H1 (cell line): ENCODE results near the gene MSANTD7. TPM values are rescaled to one million over a fixed set of nuclear protein-coding genes. Genes with fewer than 3 reads are reported as not detected.
"Not testable (repeated sequence)": the region's sequence is repeated elsewhere in the genome, so short reads cannot be mapped to it uniquely, and the experiment has no call there.

Experiments
- CTCF ChIA-PET: fragments of 300-600 bp; sonication (Branson Sonifier 250); formaldehyde crosslinking; loops from one replicate; lab custom pipeline; 2021; ENCODE audit not compliant: partially characterized antibody; lab: Charles Lee
- POLR2A ChIA-PET: fragments of 300-600 bp; sonication (Branson Sonifier 250); formaldehyde crosslinking; loops from one replicate; lab custom pipeline; 2021; ENCODE audit warnings: inconsistent platforms; ENCODE audit not compliant: partially characterized antibody; lab: Charles Lee
- DNase-seq, 2 experiments: peaks; one replicate each; pipeline versions ENCODE4 v3.0.0 to v3.0.0-alpha.2; 2010 to 2022; ENCODE audit warnings: low spot score in 2 of 2, low read depth in 1 of 2, mixed read lengths in 1 of 2
- FAIRE-seq: peaks from 2 replicates; lab custom pipeline; 2011; peaks lifted over from hg19 to GRCh38; lab: Jason Lieb, UNC
- H2AFZ ChIP-seq: 2 replicates; pipeline ENCODE4 v1.8.1; 2012; ENCODE audit warnings: low read length, inconsistent platforms
- H2AK5ac ChIP-seq: 2 replicates; pipeline ENCODE4 v1.6.1; 2013; ENCODE audit warnings: low read depth, low read length
- H2BK120ac ChIP-seq: replicated peaks from 2 replicates; pipeline ENCODE3; 2013; ENCODE audit warnings: low read depth, low read length, inconsistent platforms
- H2BK12ac ChIP-seq: 2 replicates; pipeline ENCODE4 v1.6.1; 2013; ENCODE audit warnings: low read depth, low read length
- H2BK15ac ChIP-seq: 2 replicates; pipeline ENCODE4 v1.6.1; 2013; ENCODE audit warnings: low read length
- H2BK20ac ChIP-seq: 2 replicates; pipeline ENCODE4 v1.6.1; 2013; ENCODE audit warnings: low read length
- H2BK5ac ChIP-seq: 2 replicates; pipeline ENCODE4 v1.6.1; 2013; ENCODE audit warnings: low read depth, low read length
- H3K14ac ChIP-seq: 2 replicates; pipeline ENCODE4 v1.6.1; 2013; ENCODE audit warnings: inconsistent platforms; ENCODE audit not compliant: insufficient read length
- H3K18ac ChIP-seq: 2 replicates; pipeline ENCODE4 v1.6.1; 2013; ENCODE audit warnings: low read length; ENCODE audit errors: extremely low read depth
- H3K23ac ChIP-seq: 2 replicates; pipeline ENCODE4 v1.6.1; 2013; ENCODE audit warnings: inconsistent platforms; ENCODE audit not compliant: insufficient read length
- H3K23me2 ChIP-seq: 2 replicates; pipeline ENCODE4 v1.6.1; 2013; ENCODE audit warnings: low read depth, low read length
- H3K27ac ChIP-seq: 2 replicates; pipeline ENCODE4 v1.6.1; 2011; ENCODE audit warnings: low read depth, low read length, inconsistent platforms
- H3K27me3 ChIP-seq, 4 experiments: replicated peaks in 1 of 4; 1 replicate in 1 of 4; 2 replicates in 3 of 4; pipeline versions ENCODE4 v1.6.1 to v1.8.1; 2011 to 2013; ENCODE audit warnings: low read length in 3 of 4, mild to moderate bottlenecking in 3 of 4, inconsistent platforms in 2 of 4, mixed read lengths in 2 of 4, moderate library complexity in 1 of 4; ENCODE audit not compliant: control insufficient read depth in 3 of 4, insufficient read depth in 3 of 4; ENCODE audit errors: extremely low read depth in 1 of 4
- H3K36me3 ChIP-seq, 4 experiments: 2 replicates each; pipeline versions ENCODE4 v1.6.1 to v1.8.1; 2011 to 2013; ENCODE audit warnings: mild to moderate bottlenecking in 4 of 4, low read length in 3 of 4, moderate library complexity in 2 of 4, control low read depth in 1 of 4, inconsistent platforms in 1 of 4; ENCODE audit not compliant: insufficient read depth in 4 of 4, control insufficient read depth in 2 of 4
- H3K4ac ChIP-seq: replicated peaks from 2 replicates; pipeline ENCODE3; 2013; ENCODE audit warnings: low read length, low read depth, mixed read lengths, inconsistent platforms; ENCODE audit not compliant: insufficient read length
- H3K4me1 ChIP-seq, 4 experiments: replicated peaks in 1 of 4; 1 replicate in 1 of 4; 2 replicates in 3 of 4; pipeline versions ENCODE4 v1.6.1 to v1.8.1; 2011 to 2013; ENCODE audit warnings: low read length in 3 of 4, inconsistent platforms in 2 of 4, mixed read lengths in 1 of 4; ENCODE audit not compliant: insufficient read depth in 4 of 4, control insufficient read depth in 3 of 4
- H3K4me2 ChIP-seq, 2 experiments: 2 replicates each; pipeline versions ENCODE4 v1.6.1 to v1.8.1; 2011 to 2013; ENCODE audit warnings: low read depth in 2 of 2, low read length in 2 of 2, control low read depth in 1 of 2, inconsistent platforms in 1 of 2, mild to moderate bottlenecking in 1 of 2; ENCODE audit not compliant: insufficient read depth in 1 of 2
- H3K4me3 ChIP-seq, 4 experiments: fragments of 200-600, 300-600 bp in 1 of 4; sonication (generic), shearing (Covaris generic), sonication (Bioruptor Twin) in 1 of 4; 2 replicates each; pipeline versions ENCODE4 v1.5.1 to v1.8.1; 2011 to 2016; ENCODE audit warnings: low read length in 4 of 4, low read depth in 3 of 4, control low read depth in 2 of 4, inconsistent platforms in 2 of 4, mild to moderate bottlenecking in 2 of 4, mixed read lengths in 1 of 4, moderate library complexity in 1 of 4; ENCODE audit not compliant: insufficient read depth in 2 of 4; ENCODE audit errors: extremely low read depth in 1 of 4
- H3K56ac ChIP-seq: replicated peaks from 2 replicates; pipeline ENCODE3; 2013; ENCODE audit warnings: low read depth, mild to moderate bottlenecking, mixed read lengths, low read length, inconsistent platforms; ENCODE audit not compliant: insufficient read length
- H3K79me1 ChIP-seq: 2 replicates; pipeline ENCODE4 v1.6.1; 2013; ENCODE audit warnings: low read depth, low read length, control low read depth
- H3K79me2 ChIP-seq, 2 experiments: 2 replicates each; pipeline versions ENCODE4 v1.6.1 to v1.8.1; 2012 to 2013; ENCODE audit warnings: low read length in 2 of 2, mild to moderate bottlenecking in 2 of 2, inconsistent platforms in 1 of 2; ENCODE audit not compliant: insufficient read depth in 2 of 2, control insufficient read depth in 1 of 2
- H3K9ac ChIP-seq, 4 experiments: replicated peaks in 1 of 4; 1 replicate in 1 of 4; 2 replicates in 3 of 4; pipeline versions ENCODE4 v1.6.1 to v1.8.1; 2011 to 2013; ENCODE audit warnings: low read depth in 3 of 4, low read length in 3 of 4, control low read depth in 2 of 4, mild to moderate bottlenecking in 2 of 4, moderate library complexity in 2 of 4, inconsistent platforms in 1 of 4; ENCODE audit errors: extremely low read depth in 1 of 4
- H3K9me3 ChIP-seq, 2 experiments: 2 replicates each; pipeline versions ENCODE4 v1.6.1 to v1.8.1; 2012 to 2013; ENCODE audit warnings: mild to moderate bottlenecking in 2 of 2, moderate library complexity in 2 of 2, control low read depth in 1 of 2, inconsistent platforms in 1 of 2, low read depth in 1 of 2, low read length in 1 of 2, mixed read lengths in 1 of 2; ENCODE audit not compliant: insufficient read depth in 2 of 2
- H4K20me1 ChIP-seq, 2 experiments: replicated peaks in 1 of 2; 2 replicates each; pipeline versions ENCODE3 to v1.8.1; 2011 to 2013; ENCODE audit warnings: inconsistent platforms in 2 of 2, low read length in 2 of 2, mild to moderate bottlenecking in 1 of 2; ENCODE audit not compliant: insufficient read depth in 2 of 2, control insufficient read depth in 1 of 2
- H4K5ac ChIP-seq: 2 replicates; pipeline ENCODE4 v1.6.1; 2013; ENCODE audit warnings: low read length, low read depth, mixed read lengths, inconsistent platforms; ENCODE audit not compliant: insufficient read length
- H4K8ac ChIP-seq: 2 replicates; pipeline ENCODE4 v1.8.0; 2013; ENCODE audit warnings: mild to moderate bottlenecking, moderate library complexity, low read length, inconsistent platforms; ENCODE audit not compliant: insufficient read depth; ENCODE audit errors: extremely low read depth
- H4K91ac ChIP-seq: replicated peaks from 2 replicates; pipeline ENCODE3; 2013; ENCODE audit warnings: low read length, mixed read lengths, inconsistent platforms; ENCODE audit not compliant: insufficient read length
- WGBS, 2 experiments: shearing (Covaris generic) in 1 of 2; methylation state at CpG; one replicate each; pipeline versions ENCODE4 v1.1.6 to v1.1.7; 2013 to 2015; ENCODE audit warnings: low lambda C conversion rate in 2 of 2, mixed read lengths in 2 of 2, inconsistent platforms in 1 of 2, low coverage in 1 of 2, missing lambda C conversion rate in 1 of 2; ENCODE audit not compliant: insufficient replicate concordance in 2 of 2, insufficient coverage in 1 of 2, insufficient read length in 1 of 2; ENCODE audit errors: extremely low coverage in 1 of 2, missing lambda C conversion rate in 1 of 2; 5-methylcytosine and 5-hydroxymethylcytosine counted together
- polyA plus RNA-seq, 7 experiments: library from polyadenylated mRNA; depleted of rRNA in 3 of 7; stranded (reverse) in 5 of 7; unstranded in 2 of 7; fragments of >200 nt in 5 of 7; fragments of 200-250 nt in 2 of 7; gene quantifications; 1 replicate in 5 of 7; 2 replicates in 1 of 7; 4 replicates in 1 of 7; pipeline versions ENCODE4 v1.2.1 to v1.2.3, GENCODE V29; 2011 to 2013; ENCODE audit warnings: missing spikeins in 2 of 7, mixed read lengths in 2 of 7
- total RNA-seq: library from RNA; stranded (reverse); fragmentation: NEBNext Ultra II Directional; extraction: Animal tissue kit (Norgen Biotek cat#: 25700); gene quantifications from 2 replicates; pipeline ENCODE4 v1.2.1, GENCODE V29; 2021

MSANTD7 gene
- total and polyA plus RNA-seq, 2 of the 8 experiments (the other 6 are each of a cell fraction or from before 2014, with no cell fraction given) = 5.0 to 15.2 TPM

- H3K4me2 ChIP-seq, H3K79me1 ChIP-seq, H4K91ac ChIP-seq, FAIRE-seq, H3K14ac ChIP-seq, DNase-seq, H3K4me3 ChIP-seq, H3K18ac ChIP-seq, H2BK12ac ChIP-seq, H3K36me3 ChIP-seq, H2BK20ac ChIP-seq, H2AK5ac ChIP-seq, POLR2A ChIA-PET, H3K9me3 ChIP-seq, H3K56ac ChIP-seq, H3K9ac ChIP-seq, H2BK5ac ChIP-seq, H4K20me1 ChIP-seq, H3K23ac ChIP-seq, H3K27me3 ChIP-seq, H2BK15ac ChIP-seq, H3K4ac ChIP-seq, H3K23me2 ChIP-seq, H2BK120ac ChIP-seq, H3K79me2 ChIP-seq, H3K27ac ChIP-seq, H2AFZ ChIP-seq, H4K5ac ChIP-seq, H3K4me1 ChIP-seq, H4K8ac ChIP-seq: not testable (repeated sequence)
- CTCF ChIA-PET = interaction anchor here (1.1 to 1.2 kb wide), 2 partner anchors 10 to 280 kb away, joined by 3 to 4 read pairs; no protein-coding TSS in a partner anchor
- 97% methylated on average over 5 of the region's 7 CpGs; no CpG with 5 or more reads in 1 of the 2 experiments for WGBS, 2 experiments
Measured at GRCh38 chr10:14816717-14817116, 21.4 kb upstream of the MSANTD7 start.
